Measurements from ENCODE around the gene ZNF189.
A peak's percentile ranks its signal among the peaks of the same experiment; 100 is the strongest.

ZNF189 gene

GRCh38 chr9:101450931-101451330, 52.3 kb downstream of the ZNF189 start:
- no peak overlapping the region for H3K27ac ChIP-seq
- no peak for TF ChIP-seq CTCF (conservative IDR thresholded peaks at IDR 0.05)
- TF ChIP-seq ZFX (IDR thresholded peaks at IDR 0.05): no peak

- TF ChIP-seq CTCF (conservative IDR thresholded peaks at IDR 0.05) (no peak), ZFX (IDR thresholded peaks at IDR 0.05) (no peak)
- no peak overlapping the region for H3K27ac ChIP-seq
Measured at GRCh38 chr9:101451498-101451897, 52.8 kb downstream of the ZNF189 start.

- TF ChIP-seq CTCF (conservative IDR thresholded peaks at IDR 0.05): no peak
- no peak for TF ChIP-seq ZFX (IDR thresholded peaks at IDR 0.05)
- no peak overlapping the region for H3K27ac ChIP-seq
Measured at GRCh38 chr9:101453776-101454570, 55.3 kb downstream of the ZNF189 start.

- no peak overlapping the region for H3K27ac ChIP-seq
- TF ChIP-seq ZFX (IDR thresholded peaks at IDR 0.05) (no peak), CTCF (conservative IDR thresholded peaks at IDR 0.05) (no peak)
Measured at GRCh38 chr9:101455656-101456240, 57.1 kb downstream of the ZNF189 start.

- H3K27ac ChIP-seq: no peak overlapping the region
- TF ChIP-seq CTCF (conservative IDR thresholded peaks at IDR 0.05): peak; percentile 19; the same call in 1 of the 2 replicates
- no peak for TF ChIP-seq ZFX (IDR thresholded peaks at IDR 0.05)
Measured at GRCh38 chr9:101457003-101457402, 58.4 kb downstream of the ZNF189 start.

- no peak overlapping the region for H3K27ac ChIP-seq
- TF ChIP-seq CTCF (conservative IDR thresholded peaks at IDR 0.05) (peak; percentile 86), ZFX (IDR thresholded peaks at IDR 0.05) (no peak)
Measured at GRCh38 chr9:101458963-101459631, 60.4 kb downstream of the ZNF189 start.
